ENCODE results near the gene PEX26.
"Not testable (repeated sequence)": the region's sequence is repeated elsewhere in the genome, so short reads cannot be mapped to it uniquely, and the experiment has no call there.

Gene PEX26

DNA sequence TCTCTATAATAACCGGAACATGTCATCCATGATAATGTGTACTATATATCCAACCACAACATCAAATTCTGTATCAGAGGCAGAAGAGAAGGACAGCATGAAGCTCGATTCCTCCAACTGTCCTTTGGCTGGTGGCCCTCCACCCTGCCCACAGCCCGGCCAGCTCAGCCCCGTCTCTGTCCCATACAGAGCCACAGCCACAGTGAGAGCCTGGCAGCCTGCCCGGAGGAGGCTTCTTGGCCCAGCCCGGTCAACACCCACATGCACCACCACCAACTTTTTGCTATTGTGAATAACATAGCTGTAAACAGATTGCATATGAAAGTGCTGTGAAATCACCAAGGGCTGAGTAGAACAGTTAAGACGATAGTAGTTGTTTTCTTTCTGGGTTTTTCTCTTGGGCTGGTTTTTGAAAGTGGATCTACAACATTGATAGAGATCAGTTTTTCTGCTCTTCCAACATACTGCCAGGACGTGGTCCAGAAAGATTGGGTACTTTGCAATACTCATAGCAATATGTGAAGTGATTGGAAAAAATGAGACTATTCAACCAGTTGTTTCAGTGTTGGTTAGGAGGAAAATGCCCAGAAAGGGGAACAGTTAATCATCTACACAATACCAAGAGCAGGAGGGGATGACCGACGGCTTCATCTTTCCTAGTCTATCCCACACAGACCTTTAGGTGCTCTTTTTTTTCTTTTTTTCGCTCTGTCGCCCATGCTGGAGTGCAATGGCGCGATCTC is 25.9 kb downstream of the PEX26 start:
- Histone ChIP-seq H4K91ac (ENCODE audit: low read length) (no peak overlapping the region), H3K79me1 (replicated peaks; ENCODE audit: low read length, poor library complexity, severe bottlenecking) (no peaks in the 10 kb centered on the region), H2BK5ac (ENCODE audit: low read depth, low read length, poor library complexity, severe bottlenecking) (no peak overlapping the region), H3K27me3 (ENCODE audit: control insufficient read depth in 1 of 2, insufficient read depth in 1 of 2, low read length in 2 of 2) (no peaks in the 10 kb centered on the region), H3K18ac (ENCODE audit: low read depth in 1 of 2, low read length in 2 of 2) (no peak overlapping the region), H3K23ac (ENCODE audit: low read length in 2 of 2) (no peak overlapping the region), H2AFZ (ENCODE audit: low read depth, low read length) (no peak overlapping the region), H4K8ac (ENCODE audit: low read length) (no peak overlapping the region), H2BK15ac (ENCODE audit: low read depth, poor library complexity, severe bottlenecking) (no peak overlapping the region), H3K9me3 (ENCODE audit: control insufficient read depth, low read length) (no peaks in the 10 kb centered on the region), H3K14ac (ENCODE audit: low read length in 2 of 2) (no peak overlapping the region), H3K36me3 (ENCODE audit: control insufficient read depth in 1 of 2, insufficient read depth in 2 of 2, low read depth in 1 of 2, low read length in 2 of 2) (peaks cover 0 to 9% of the 10 kb centered on the region in 2 experiments), H2BK12ac (ENCODE audit: low read length in 2 of 2) (no peak overlapping the region), H3K4me2 (ENCODE audit: low read length, poor library complexity, severe bottlenecking) (no peak overlapping the region), H2BK120ac (ENCODE audit: low read depth, low read length) (no peak overlapping the region), H3K4ac (ENCODE audit: low read depth in 1 of 2, low read length in 2 of 2) (no peak overlapping the region), H2AK5ac (ENCODE audit: low read length, severe bottlenecking) (no peak overlapping the region), H3K4me1 (ENCODE audit: control insufficient read depth, insufficient read depth, low read depth, low read length) (peaks cover 6% of the 10 kb centered on the region), H3K4me3 (ENCODE audit: insufficient read depth in 1 of 2, low read depth in 1 of 2, low read length in 2 of 2) (no peak overlapping the region), H3K27ac (ENCODE audit: low read length, poor library complexity, severe bottlenecking) (no peak overlapping the region), H3K9ac (ENCODE audit: low read length) (no peak overlapping the region)
- WGBS, result over 99% methylated on average over 10 of the region's 14 CpGs
- no peak for DNase-seq

- peak; percentile 45 for DNase-seq
- no peak overlapping the region for H3K4me2 ChIP-seq (ENCODE audit: low read length, poor library complexity, severe bottlenecking)
- 83% methylated on average over 4 of the region's 4 CpGs for WGBS
Measured at GRCh38 chr22:18104566-18104965, 26.8 kb downstream of the PEX26 start.

DNA sequence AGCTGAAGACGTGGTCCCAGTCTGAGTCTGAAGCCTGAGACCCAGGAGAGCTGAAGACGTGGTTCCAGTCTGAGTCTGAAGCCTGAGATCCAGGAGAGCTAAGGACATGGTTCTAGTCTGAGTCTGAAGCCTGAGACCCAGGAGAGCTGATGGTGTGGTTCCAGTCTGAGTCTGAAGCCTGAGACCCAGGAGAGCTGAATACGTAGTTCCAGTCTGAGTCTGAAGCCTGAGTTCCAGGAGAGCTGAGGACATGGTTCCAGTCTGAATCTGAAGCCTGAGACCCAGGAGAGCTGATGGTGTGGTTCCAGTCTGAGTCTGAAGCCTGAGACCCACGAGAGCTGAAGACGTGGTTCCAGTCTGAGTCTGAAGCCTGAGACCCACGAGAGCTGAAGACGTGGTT is 28.2 kb downstream of the PEX26 start:
- H3K18ac ChIP-seq (ENCODE audit: low read depth in 1 of 2, low read length in 2 of 2); H2AK5ac ChIP-seq (ENCODE audit: low read length, severe bottlenecking); H3K14ac ChIP-seq (ENCODE audit: low read length in 2 of 2); H3K79me1 ChIP-seq (replicated peaks; ENCODE audit: low read length, poor library complexity, severe bottlenecking); H3K36me3 ChIP-seq (ENCODE audit: control insufficient read depth in 1 of 2, insufficient read depth in 2 of 2, low read depth in 1 of 2, low read length in 2 of 2); H4K91ac ChIP-seq (ENCODE audit: low read length); H3K4me3 ChIP-seq (ENCODE audit: insufficient read depth in 1 of 2, low read depth in 1 of 2, low read length in 2 of 2); DNase-seq; H4K8ac ChIP-seq (ENCODE audit: low read length); H2AFZ ChIP-seq (ENCODE audit: low read depth, low read length); H3K27ac ChIP-seq (ENCODE audit: low read length, poor library complexity, severe bottlenecking); H2BK120ac ChIP-seq (ENCODE audit: low read depth, low read length); H2BK15ac ChIP-seq (ENCODE audit: low read depth, poor library complexity, severe bottlenecking); H3K9ac ChIP-seq (ENCODE audit: low read length); H3K4me2 ChIP-seq (ENCODE audit: low read length, poor library complexity, severe bottlenecking); H2BK5ac ChIP-seq (ENCODE audit: low read depth, low read length, poor library complexity, severe bottlenecking); H2BK12ac ChIP-seq (ENCODE audit: low read length in 2 of 2); H3K4ac ChIP-seq (ENCODE audit: low read depth in 1 of 2, low read length in 2 of 2); H3K9me3 ChIP-seq (ENCODE audit: control insufficient read depth, low read length); H3K23ac ChIP-seq (ENCODE audit: low read length in 2 of 2): not testable (repeated sequence)
- Histone ChIP-seq H3K4me1 (ENCODE audit: control insufficient read depth, insufficient read depth, low read depth, low read length) (peaks cover 20% of the 10 kb centered on the region), H3K27me3 (ENCODE audit: control insufficient read depth in 1 of 2, insufficient read depth in 1 of 2, low read length in 2 of 2) (peaks cover 9 to 16% of the 10 kb centered on the region in 2 experiments)
- 96% methylated on average over 6 of the region's 7 CpGs for WGBS

More at GRCh38 chr22:18104566-18104965, 26.8 kb downstream of the PEX26 start:
- Histone ChIP-seq H3K4me3 (ENCODE audit: insufficient read depth in 1 of 2, low read depth in 1 of 2, low read length in 2 of 2) (peak overlapping the region in 1 of 2 experiments; percentile 28), H3K18ac (ENCODE audit: low read depth in 1 of 2, low read length in 2 of 2) (no peak overlapping the region), H3K79me1 (replicated peaks; ENCODE audit: low read length, poor library complexity, severe bottlenecking) (no peaks in the 10 kb centered on the region), H2AK5ac (ENCODE audit: low read length, severe bottlenecking) (no peak overlapping the region), H3K23ac (ENCODE audit: low read length in 2 of 2) (no peak overlapping the region), H3K9ac (ENCODE audit: low read length) (no peak overlapping the region), H3K14ac (ENCODE audit: low read length in 2 of 2) (no peak overlapping the region), H3K27me3 (ENCODE audit: control insufficient read depth in 1 of 2, insufficient read depth in 1 of 2, low read length in 2 of 2) (peaks cover 2 to 5% of the 10 kb centered on the region in 2 experiments), H2BK15ac (ENCODE audit: low read depth, poor library complexity, severe bottlenecking) (no peak overlapping the region), H3K27ac (ENCODE audit: low read length, poor library complexity, severe bottlenecking) (no peak overlapping the region), H4K91ac (ENCODE audit: low read length) (no peak overlapping the region), H4K8ac (ENCODE audit: low read length) (no peak overlapping the region), H2BK12ac (ENCODE audit: low read length in 2 of 2) (no peak overlapping the region), H3K36me3 (ENCODE audit: control insufficient read depth in 1 of 2, insufficient read depth in 2 of 2, low read depth in 1 of 2, low read length in 2 of 2) (peaks cover 0 to 9% of the 10 kb centered on the region in 2 experiments), H2BK5ac (ENCODE audit: low read depth, low read length, poor library complexity, severe bottlenecking) (no peak overlapping the region), H3K4me1 (ENCODE audit: control insufficient read depth, insufficient read depth, low read depth, low read length) (peaks cover 6% of the 10 kb centered on the region), H2BK120ac (ENCODE audit: low read depth, low read length) (no peak overlapping the region), H3K4ac (ENCODE audit: low read depth in 1 of 2, low read length in 2 of 2) (no peak overlapping the region), H3K9me3 (ENCODE audit: control insufficient read depth, low read length) (no peaks in the 10 kb centered on the region), H2AFZ (ENCODE audit: low read depth, low read length) (no peak overlapping the region)

- H3K4ac ChIP-seq (ENCODE audit: low read depth in 1 of 2, low read length in 2 of 2); H2AFZ ChIP-seq (ENCODE audit: low read depth, low read length); H3K79me1 ChIP-seq (replicated peaks; ENCODE audit: low read length, poor library complexity, severe bottlenecking); H2BK15ac ChIP-seq (ENCODE audit: low read depth, poor library complexity, severe bottlenecking); H4K91ac ChIP-seq (ENCODE audit: low read length); H3K4me2 ChIP-seq (ENCODE audit: low read length, poor library complexity, severe bottlenecking); H3K4me3 ChIP-seq (ENCODE audit: insufficient read depth in 1 of 2, low read depth in 1 of 2, low read length in 2 of 2); H3K27ac ChIP-seq (ENCODE audit: low read length, poor library complexity, severe bottlenecking); DNase-seq; H3K14ac ChIP-seq (ENCODE audit: low read length in 2 of 2); H2BK120ac ChIP-seq (ENCODE audit: low read depth, low read length); H4K8ac ChIP-seq (ENCODE audit: low read length); H3K36me3 ChIP-seq (ENCODE audit: control insufficient read depth in 1 of 2, insufficient read depth in 2 of 2, low read depth in 1 of 2, low read length in 2 of 2); H2BK5ac ChIP-seq (ENCODE audit: low read depth, low read length, poor library complexity, severe bottlenecking); H3K9me3 ChIP-seq (ENCODE audit: control insufficient read depth, low read length); H3K9ac ChIP-seq (ENCODE audit: low read length); H2BK12ac ChIP-seq (ENCODE audit: low read length in 2 of 2); H2AK5ac ChIP-seq (ENCODE audit: low read length, severe bottlenecking); H3K23ac ChIP-seq (ENCODE audit: low read length in 2 of 2); H3K18ac ChIP-seq (ENCODE audit: low read depth in 1 of 2, low read length in 2 of 2): not testable (repeated sequence)
- H3K4me1 ChIP-seq (ENCODE audit: control insufficient read depth, insufficient read depth, low read depth, low read length), result peaks cover 22% of the 10 kb centered on the region
- 84% methylated on average over 2 of the region's 4 CpGs for WGBS
- H3K27me3 ChIP-seq (ENCODE audit: control insufficient read depth in 1 of 2, insufficient read depth in 1 of 2, low read length in 2 of 2), result peaks cover 17 to 23% of the 10 kb centered on the region in 2 experiments
Measured at GRCh38 chr22:18106550-18107341, 29.0 kb downstream of the PEX26 start.

All from mesenchymal stem cell (in vitro differentiated cells and primary cell).